CD14-positive monocyte (primary cell): ENCODE measurements around the gene C7. TPM values are rescaled to one million over a fixed set of nuclear protein-coding genes. Genes with fewer than 3 reads are reported as not detected.

ENCODE experiments used
- DNase-seq, 3 donors: peaks; one replicate each; pipeline ENCODE4 v3.0.0-alpha.2; 2011 to 2022
- H2AFZ ChIP-seq: 2 replicates; pipeline ENCODE4 v1.6.0; 2012; ENCODE audit warnings: mild to moderate bottlenecking, low read depth, low read length, inconsistent platforms; ENCODE audit not compliant: insufficient read depth, poor library complexity, severe bottlenecking
- H3K27ac ChIP-seq, 2 donors: 1 replicate in 1 of 2; 2 replicates in 1 of 2; pipeline ENCODE4 v1.5.1; 2012 to 2013; ENCODE audit warnings: low read length in 2 of 2, control low read depth in 1 of 2, inconsistent platforms in 1 of 2, low read depth in 1 of 2, mild to moderate bottlenecking in 1 of 2
- H3K27me3 ChIP-seq, 2 donors: one replicate each; pipeline versions ENCODE4 v1.6.0 to v1.6.1; 2011 to 2013; ENCODE audit warnings: low read length in 2 of 2; ENCODE audit not compliant: control insufficient read depth in 2 of 2, insufficient read depth in 2 of 2
- H3K36me3 ChIP-seq, 2 donors: replicated peaks in 1 of 2; 1 replicate in 1 of 2; 2 replicates in 1 of 2; pipeline versions ENCODE4 v1.5.1 to v1.6.1; 2012 to 2013; ENCODE audit warnings: low read length in 2 of 2, control low read depth in 1 of 2, inconsistent platforms in 1 of 2, mild to moderate bottlenecking in 1 of 2; ENCODE audit not compliant: insufficient read depth in 2 of 2, control insufficient read depth in 1 of 2
- H3K4me1 ChIP-seq, 2 donors: 1 replicate in 1 of 2; 2 replicates in 1 of 2; pipeline versions ENCODE4 v1.5.1 to v1.6.1; 2012 to 2013; ENCODE audit warnings: low read length in 2 of 2, control low read depth in 1 of 2, inconsistent platforms in 1 of 2, mild to moderate bottlenecking in 1 of 2, moderate library complexity in 1 of 2; ENCODE audit not compliant: insufficient read depth in 2 of 2, control insufficient read depth in 1 of 2
- H3K4me2 ChIP-seq: replicated peaks from 2 replicates; pipeline ENCODE3; 2012; ENCODE audit warnings: low read length, moderate library complexity, mild to moderate bottlenecking; ENCODE audit not compliant: poor library complexity, severe bottlenecking; ENCODE audit errors: extremely low read depth
- H3K4me3 ChIP-seq, 3 experiments: fragments of 200-600 bp in 1 of 3; sonication (generic) in 1 of 3; replicated peaks in 1 of 3; 1 replicate in 2 of 3; 2 replicates in 1 of 3; pipeline ENCODE4 v1.5.1; 2011 to 2013; ENCODE audit warnings: low read length in 3 of 3, mild to moderate bottlenecking in 3 of 3, control low read depth in 2 of 3, low read depth in 2 of 3, inconsistent platforms in 1 of 3, moderate library complexity in 1 of 3
- H3K79me2 ChIP-seq: 2 replicates; pipeline ENCODE4 v1.6.0; 2012; ENCODE audit warnings: mild to moderate bottlenecking, control low read depth, inconsistent platforms, low read length, moderate library complexity; ENCODE audit not compliant: insufficient read depth
- H3K9ac ChIP-seq: 2 replicates; pipeline ENCODE4 v1.6.0; 2017; ENCODE audit warnings: low read length, mild to moderate bottlenecking; ENCODE audit not compliant: insufficient read depth, poor library complexity, severe bottlenecking
- H3K9me3 ChIP-seq, 2 donors: replicated peaks in 1 of 2; 1 replicate in 1 of 2; 2 replicates in 1 of 2; pipeline versions ENCODE4 v1.5.1 to v1.6.1; 2012 to 2013; ENCODE audit warnings: low read length in 2 of 2, control low read depth in 1 of 2; ENCODE audit not compliant: control insufficient read depth in 1 of 2, insufficient read depth in 1 of 2
- H4K20me1 ChIP-seq: 2 replicates; pipeline ENCODE4 v1.6.0; 2012; ENCODE audit warnings: mild to moderate bottlenecking, low read length, control low read depth, moderate library complexity; ENCODE audit not compliant: insufficient read depth
- H3K27ac Mint-ChIP-seq, 7 donors: one replicate each; pipeline ENCODE4 v1.8.0; 2020; ENCODE audit warnings: mild to moderate bottlenecking in 7 of 7, mixed read lengths in 7 of 7, moderate library complexity in 6 of 7, inconsistent platforms in 2 of 7
- H3K27me3 Mint-ChIP-seq, 3 donors: one replicate each; pipeline ENCODE4 v1.8.0; 2021 to 2022; ENCODE audit warnings: low read depth in 3 of 3, mild to moderate bottlenecking in 3 of 3, mixed read lengths in 3 of 3, moderate library complexity in 3 of 3, inconsistent platforms in 1 of 3
- H3K36me3 Mint-ChIP-seq, 2 donors: one replicate each; pipeline ENCODE4 v1.8.0; 2020; ENCODE audit warnings: mixed read lengths in 2 of 2, inconsistent platforms in 1 of 2, mild to moderate bottlenecking in 1 of 2
- H3K4me1 Mint-ChIP-seq: one replicate; pipeline ENCODE4 v1.8.0; 2020; ENCODE audit warnings: mild to moderate bottlenecking, mixed read lengths
- H3K4me3 Mint-ChIP-seq, 2 donors: one replicate each; pipeline ENCODE4 v1.8.0; 2020; ENCODE audit warnings: mild to moderate bottlenecking in 2 of 2, mixed read lengths in 2 of 2, moderate library complexity in 1 of 2
- H3K9me3 Mint-ChIP-seq, 7 donors: one replicate each; pipeline ENCODE4 v1.8.0; 2020 to 2022; ENCODE audit warnings: mixed read lengths in 7 of 7, mild to moderate bottlenecking in 6 of 7, moderate library complexity in 6 of 7, inconsistent platforms in 2 of 7
- WGBS: methylation state at CpG from one replicate; pipeline ENCODE4 v1.1.5; 2013; ENCODE audit warnings: missing lambda C conversion rate; ENCODE audit not compliant: insufficient coverage; 5-methylcytosine and 5-hydroxymethylcytosine counted together
- intact Hi-C, 2 donors: fragments of 100-400 bp; cut with micrococcal nuclease; formaldehyde crosslinking; loops; one replicate each; pipeline versions ENCODE4 v1.15.0 to v1.15.1; 2023
- polyA plus RNA-seq, 3 donors: library from polyadenylated mRNA; depleted of rRNA in 1 of 3; unstranded in 2 of 3; stranded (reverse) in 1 of 3; fragments of 300-500 nt in 2 of 3; fragments of >200 nt in 1 of 3; fragmentation: Illumina TruSeq in 2 of 3; gene quantifications; 1 replicate in 2 of 3; 2 replicates in 1 of 3; pipeline ENCODE4 v1.2.3, GENCODE V29; 2012 to 2021
- TF ChIP-seq, protein P1 (sequence below): fragments of 200-600 bp; IDR thresholded peaks from one replicate; pipeline ENCODE4 v1.8.0; 2022; ENCODE audit warnings: antibody characterized with exemption, mild to moderate bottlenecking

The C7 gene
- polyA plus RNA-seq, 3 donors: 0.12 TPM; not detected in 2

DNA sequence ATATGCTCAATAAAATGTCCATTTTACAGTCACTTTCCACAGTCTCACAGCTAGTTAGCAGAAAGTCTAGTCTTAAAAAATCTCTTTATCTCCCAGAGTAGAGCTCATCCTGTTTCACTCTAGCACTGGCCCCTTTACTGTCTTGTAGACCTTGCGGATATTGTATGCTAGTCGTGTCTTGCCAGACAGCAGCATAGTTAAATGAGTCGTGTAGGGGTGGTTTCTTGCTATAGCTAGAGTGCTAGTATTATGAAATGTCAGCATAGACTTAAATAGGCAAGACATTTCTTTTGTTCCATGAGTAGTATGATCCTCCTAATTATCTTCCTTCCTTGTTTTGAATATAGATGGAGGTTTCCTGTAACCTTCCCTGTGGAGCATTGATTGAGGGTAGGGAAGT is 77.4 kb downstream of the C7 start:
- H3K36me3 Mint-ChIP-seq: no peaks in the 10 kb centered on the region
- Histone ChIP-seq H3K4me1 (no peaks in the 10 kb centered on the region), H3K36me3 (no peaks in the 10 kb centered on the region), H3K27me3 (no peaks in the 10 kb centered on the region), H2AFZ (no peak overlapping the region), H4K20me1 (no peaks in the 10 kb centered on the region), H3K4me3 (no peak overlapping the region), H3K9me3 (no peaks in the 10 kb centered on the region), H3K27ac (no peak overlapping the region), H3K79me2 (no peaks in the 10 kb centered on the region), H3K9ac (no peak overlapping the region), H3K4me2 (no peak overlapping the region)
- TF ChIP-seq, protein P1, sequence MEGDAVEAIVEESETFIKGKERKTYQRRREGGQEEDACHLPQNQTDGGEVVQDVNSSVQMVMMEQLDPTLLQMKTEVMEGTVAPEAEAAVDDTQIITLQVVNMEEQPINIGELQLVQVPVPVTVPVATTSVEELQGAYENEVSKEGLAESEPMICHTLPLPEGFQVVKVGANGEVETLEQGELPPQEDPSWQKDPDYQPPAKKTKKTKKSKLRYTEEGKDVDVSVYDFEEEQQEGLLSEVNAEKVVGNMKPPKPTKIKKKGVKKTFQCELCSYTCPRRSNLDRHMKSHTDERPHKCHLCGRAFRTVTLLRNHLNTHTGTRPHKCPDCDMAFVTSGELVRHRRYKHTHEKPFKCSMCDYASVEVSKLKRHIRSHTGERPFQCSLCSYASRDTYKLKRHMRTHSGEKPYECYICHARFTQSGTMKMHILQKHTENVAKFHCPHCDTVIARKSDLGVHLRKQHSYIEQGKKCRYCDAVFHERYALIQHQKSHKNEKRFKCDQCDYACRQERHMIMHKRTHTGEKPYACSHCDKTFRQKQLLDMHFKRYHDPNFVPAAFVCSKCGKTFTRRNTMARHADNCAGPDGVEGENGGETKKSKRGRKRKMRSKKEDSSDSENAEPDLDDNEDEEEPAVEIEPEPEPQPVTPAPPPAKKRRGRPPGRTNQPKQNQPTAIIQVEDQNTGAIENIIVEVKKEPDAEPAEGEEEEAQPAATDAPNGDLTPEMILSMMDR: no peak
- peaks cover 0 to 1% (median 0%) of the 10 kb centered on the region in 3 donors for H3K27me3 Mint-ChIP-seq
- intact Hi-C loops: no loop called here
- H3K4me1 Mint-ChIP-seq: no peaks in the 10 kb centered on the region
- no peak for DNase-seq
- H3K4me3 Mint-ChIP-seq: no peak overlapping the region
- WGBS: no CpG with 5 or more reads among the region's 3 CpGs
- H3K9me3 Mint-ChIP-seq: peaks cover 0 to 3% (median 3%) of the 10 kb centered on the region in 7 donors
- H3K27ac Mint-ChIP-seq: no peak overlapping the region

- Histone ChIP-seq H3K9ac (no peak overlapping the region), H4K20me1 (no peaks in the 10 kb centered on the region), H3K4me1 (no peaks in the 10 kb centered on the region), H3K36me3 (no peaks in the 10 kb centered on the region), H3K27ac (no peak overlapping the region), H3K4me2 (no peak overlapping the region), H3K4me3 (no peak overlapping the region), H3K27me3 (no peaks in the 10 kb centered on the region), H2AFZ (no peak overlapping the region), H3K79me2 (no peaks in the 10 kb centered on the region), H3K9me3 (no peaks in the 10 kb centered on the region)
- DNase-seq: no peak
- no peak overlapping the region for H3K27ac Mint-ChIP-seq
- TF ChIP-seq, protein P1: no peak
- intact Hi-C loops: no loop called here
- H3K9me3 Mint-ChIP-seq: peaks cover 0 to 3% (median 3%) of the 10 kb centered on the region in 7 donors
- no peak overlapping the region for H3K4me3 Mint-ChIP-seq
- H3K36me3 Mint-ChIP-seq: no peaks in the 10 kb centered on the region
- H3K27me3 Mint-ChIP-seq: peaks cover 0 to 1% (median 0%) of the 10 kb centered on the region in 3 donors
- H3K4me1 Mint-ChIP-seq: no peaks in the 10 kb centered on the region
Measured at GRCh38 chr5:40987349-40987748, 78.1 kb downstream of the C7 start.
